OCI-LY1 (cell line): ENCODE measurements around the gene IGF2BP3.

Experiments used
- EZH2 ChIP-seq: fragments of 200-600 bp; sonication (generic), shearing (Covaris generic); IDR thresholded peaks from 2 replicates; pipeline ENCODE4 v1.8.0; 2017; ENCODE audit warnings: borderline replicate concordance, mixed run types, mild to moderate bottlenecking, antibody characterized with exemption, low read length, moderate library complexity, mixed read lengths
- TF ChIP-seq, protein P1 (sequence below): fragments of 200-600 bp; sonication (generic), shearing (Covaris generic); IDR thresholded peaks from 2 replicates; pipeline ENCODE4 v1.5.1; 2017; ENCODE audit warnings: mild to moderate bottlenecking, antibody characterized with exemption, low read length, moderate library complexity, mixed read lengths

DNA sequence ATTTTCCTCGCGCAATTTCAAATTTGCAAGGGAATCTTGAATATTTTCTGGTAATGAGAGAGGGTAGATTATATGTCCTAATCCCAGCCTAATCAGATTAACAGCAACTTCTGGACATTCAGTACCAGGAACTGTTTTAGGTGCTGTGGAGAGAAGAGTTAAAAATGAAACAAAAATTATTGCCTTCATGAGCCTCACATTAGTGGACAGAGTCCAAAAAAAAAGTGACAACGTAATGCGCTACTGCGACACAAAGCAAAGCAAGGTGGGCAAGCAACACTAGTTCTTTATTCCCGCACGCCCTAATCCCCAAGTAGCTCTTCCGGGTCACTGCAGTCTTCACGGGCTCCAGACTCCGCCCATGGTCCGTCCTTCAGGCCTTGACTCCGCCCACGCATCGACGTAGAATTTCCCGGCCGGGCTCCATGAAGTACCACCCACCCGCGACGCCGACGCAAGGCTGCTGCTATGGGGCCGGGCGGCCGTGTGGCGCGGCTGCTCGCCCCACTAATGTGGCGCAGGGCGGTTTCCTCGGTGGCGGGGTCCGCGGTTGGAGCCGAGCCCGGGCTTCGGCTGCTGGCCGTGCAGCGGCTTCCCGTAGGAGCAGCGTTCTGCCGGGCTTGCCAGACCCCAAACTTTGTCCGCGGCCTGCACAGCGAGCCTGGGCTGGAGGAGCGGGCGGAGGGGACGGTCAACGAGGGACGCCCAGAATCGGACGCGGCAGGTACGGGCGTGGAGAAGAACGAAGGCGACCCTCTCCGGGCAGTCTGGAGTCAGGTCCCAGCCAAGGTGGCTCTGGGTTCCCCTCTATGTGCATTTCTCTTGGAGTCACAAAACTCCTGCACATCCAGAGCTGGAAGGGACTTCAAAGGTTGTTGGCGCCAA lies 171.2 kb downstream of the IGF2BP3 start, which contains the start of gene MALSU1:
- TF ChIP-seq EZH2: no peak
- TF ChIP-seq, protein P1, sequence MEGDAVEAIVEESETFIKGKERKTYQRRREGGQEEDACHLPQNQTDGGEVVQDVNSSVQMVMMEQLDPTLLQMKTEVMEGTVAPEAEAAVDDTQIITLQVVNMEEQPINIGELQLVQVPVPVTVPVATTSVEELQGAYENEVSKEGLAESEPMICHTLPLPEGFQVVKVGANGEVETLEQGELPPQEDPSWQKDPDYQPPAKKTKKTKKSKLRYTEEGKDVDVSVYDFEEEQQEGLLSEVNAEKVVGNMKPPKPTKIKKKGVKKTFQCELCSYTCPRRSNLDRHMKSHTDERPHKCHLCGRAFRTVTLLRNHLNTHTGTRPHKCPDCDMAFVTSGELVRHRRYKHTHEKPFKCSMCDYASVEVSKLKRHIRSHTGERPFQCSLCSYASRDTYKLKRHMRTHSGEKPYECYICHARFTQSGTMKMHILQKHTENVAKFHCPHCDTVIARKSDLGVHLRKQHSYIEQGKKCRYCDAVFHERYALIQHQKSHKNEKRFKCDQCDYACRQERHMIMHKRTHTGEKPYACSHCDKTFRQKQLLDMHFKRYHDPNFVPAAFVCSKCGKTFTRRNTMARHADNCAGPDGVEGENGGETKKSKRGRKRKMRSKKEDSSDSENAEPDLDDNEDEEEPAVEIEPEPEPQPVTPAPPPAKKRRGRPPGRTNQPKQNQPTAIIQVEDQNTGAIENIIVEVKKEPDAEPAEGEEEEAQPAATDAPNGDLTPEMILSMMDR: no peak
